Tibial nerve (tissue), 4 donors: Measurements from ENCODE around the gene ADK.

Experiments
- EP300 ChIP-seq, 2 donors: sonication (generic); formaldehyde crosslinking; IDR thresholded peaks; one replicate each; pipeline ENCODE4 v1.6.1; 2017; ENCODE audit warnings: antibody characterized with exemption in 2 of 2, mild to moderate bottlenecking in 1 of 2
- POLR2A ChIP-seq, 2 donors: fragments of 450-650 bp; IDR thresholded peaks; one replicate each; pipeline ENCODE4 v1.6.1; 2017; ENCODE audit warnings: antibody characterized with exemption in 2 of 2, mild to moderate bottlenecking in 2 of 2, moderate library complexity in 2 of 2
- TF ChIP-seq, protein P1 (sequence below), 5 experiments: fragments of 200-600 bp in 3 of 5; fragments of 450-650 bp in 2 of 5; sonication (generic) in 3 of 5; IDR thresholded peaks; one replicate each; pipeline ENCODE4 v1.5.1; 2016 to 2019; ENCODE audit warnings: antibody characterized with exemption in 5 of 5, mild to moderate bottlenecking in 3 of 5, moderate library complexity in 2 of 5

DNA sequence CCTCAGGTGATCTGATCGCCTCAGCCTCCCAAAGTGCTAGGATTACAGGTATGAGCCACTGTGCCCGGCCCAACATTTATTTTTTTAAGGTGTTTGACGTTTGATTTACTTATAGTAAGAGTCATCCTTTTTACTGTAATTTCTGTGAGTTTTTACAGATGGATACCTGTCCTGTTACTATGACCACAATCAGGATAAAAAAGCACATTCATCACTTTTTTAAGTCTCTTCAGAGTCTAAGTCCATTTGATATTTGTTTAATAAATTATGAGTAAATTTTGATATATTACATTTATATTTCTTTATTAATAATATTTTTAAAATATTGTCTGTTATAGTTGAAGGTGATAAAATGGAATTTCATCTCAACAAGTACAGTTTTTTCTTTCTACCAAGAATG is 374.9 kb downstream of the ADK start:
- TF ChIP-seq, protein P1, sequence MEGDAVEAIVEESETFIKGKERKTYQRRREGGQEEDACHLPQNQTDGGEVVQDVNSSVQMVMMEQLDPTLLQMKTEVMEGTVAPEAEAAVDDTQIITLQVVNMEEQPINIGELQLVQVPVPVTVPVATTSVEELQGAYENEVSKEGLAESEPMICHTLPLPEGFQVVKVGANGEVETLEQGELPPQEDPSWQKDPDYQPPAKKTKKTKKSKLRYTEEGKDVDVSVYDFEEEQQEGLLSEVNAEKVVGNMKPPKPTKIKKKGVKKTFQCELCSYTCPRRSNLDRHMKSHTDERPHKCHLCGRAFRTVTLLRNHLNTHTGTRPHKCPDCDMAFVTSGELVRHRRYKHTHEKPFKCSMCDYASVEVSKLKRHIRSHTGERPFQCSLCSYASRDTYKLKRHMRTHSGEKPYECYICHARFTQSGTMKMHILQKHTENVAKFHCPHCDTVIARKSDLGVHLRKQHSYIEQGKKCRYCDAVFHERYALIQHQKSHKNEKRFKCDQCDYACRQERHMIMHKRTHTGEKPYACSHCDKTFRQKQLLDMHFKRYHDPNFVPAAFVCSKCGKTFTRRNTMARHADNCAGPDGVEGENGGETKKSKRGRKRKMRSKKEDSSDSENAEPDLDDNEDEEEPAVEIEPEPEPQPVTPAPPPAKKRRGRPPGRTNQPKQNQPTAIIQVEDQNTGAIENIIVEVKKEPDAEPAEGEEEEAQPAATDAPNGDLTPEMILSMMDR (IDR thresholded peaks at IDR 0.05), result no peak
- no peak for TF ChIP-seq EP300 (IDR thresholded peaks at IDR 0.05)
- TF ChIP-seq POLR2A (IDR thresholded peaks at IDR 0.05), result no peak
